NOMO-1 treated with dmso at 0.1 percent for 144 hours (cell line): Measurements from ENCODE around the gene ZNF410.
"Not testable (repeated sequence)": the region's sequence is repeated elsewhere in the genome, so short reads cannot be mapped to it uniquely, and the experiment has no call there.

ENCODE experiments used
- DNase-seq: peaks from one replicate; lab custom pipeline; 2025; ENCODE audit not compliant: unreplicated experiment; lab: John Stamatoyannopoulos, UW

ZNF410 gene

GRCh38 chr14:73886449-73887317, at the start of gene ZNF410:
Gene ZNF410, plus strand, starts transcription at chr14:73886859. Its CDS starts 5,317 bp downstream, at chr14:73892176.
- DNase-seq: peak; percentile 90

GRCh38 chr14:73838293-73839034, 48.2 kb upstream of the ZNF410 start:
- not testable (repeated sequence) for DNase-seq

- no peak for DNase-seq
Measured at GRCh38 chr14:73842201-73842600, 44.5 kb upstream of the ZNF410 start.

GRCh38 chr14:73842851-73843250, 43.8 kb upstream of the ZNF410 start:
- DNase-seq: no peak

GRCh38 chr14:73843296-73843695, 43.4 kb upstream of the ZNF410 start:
- DNase-seq: no peak

- no peak for DNase-seq
Measured at GRCh38 chr14:73846947-73847346, 39.7 kb upstream of the ZNF410 start.

- no peak for DNase-seq
Measured at GRCh38 chr14:73851000-73851399, 35.7 kb upstream of the ZNF410 start.

- DNase-seq: peak; percentile 83
Measured at GRCh38 chr14:73851567-73852382, 34.9 kb upstream of the ZNF410 start, which contains the start of gene PTGR2. Gene PTGR2, plus strand, starts transcription at chr14:73851831. Its CDS starts 7,032 bp downstream, at chr14:73858863.

GRCh38 chr14:73859145-73859544, 27.5 kb upstream of the ZNF410 start:
- DNase-seq: no peak

- DNase-seq: no peak
Measured at GRCh38 chr14:73861073-73861472, 25.6 kb upstream of the ZNF410 start.

GRCh38 chr14:73862480-73862879, 24.2 kb upstream of the ZNF410 start:
- no peak for DNase-seq

- no peak for DNase-seq
Measured at GRCh38 chr14:73863209-73863608, 23.4 kb upstream of the ZNF410 start.

- DNase-seq: no peak
Measured at GRCh38 chr14:73865534-73866113, 21.0 kb upstream of the ZNF410 start.

GRCh38 chr14:73869754-73870153, 16.9 kb upstream of the ZNF410 start:
- DNase-seq: not testable (repeated sequence)

- DNase-seq: no peak
Measured at GRCh38 chr14:73870525-73871235, 16.0 kb upstream of the ZNF410 start.

- DNase-seq: no peak
Measured at GRCh38 chr14:73873660-73874059, 13.0 kb upstream of the ZNF410 start.

- DNase-seq: no peak
Measured at GRCh38 chr14:73877790-73878189, 8.9 kb upstream of the ZNF410 start.

- no peak for DNase-seq
Measured at GRCh38 chr14:73878436-73878835, 8.2 kb upstream of the ZNF410 start.

- DNase-seq: no peak
Measured at GRCh38 chr14:73879027-73879426, 7.6 kb upstream of the ZNF410 start.
